Activated CD8-positive, alpha-beta memory T cell treated with anti-CD3 and anti-CD28 coated beads for 1 hour (primary cell): Measurements from ENCODE around the gene HEPN1.
A peak's percentile ranks its signal among the peaks of the same experiment; 100 is the strongest.

Experiments used
- DNase-seq, 2 donors: peaks; one replicate each; pipeline ENCODE4 v3.0.0-alpha.2; 2020; ENCODE audit warnings: low read depth in 1 of 2; ENCODE audit errors: extremely low read depth in 1 of 2

HEPN1 gene

DNA sequence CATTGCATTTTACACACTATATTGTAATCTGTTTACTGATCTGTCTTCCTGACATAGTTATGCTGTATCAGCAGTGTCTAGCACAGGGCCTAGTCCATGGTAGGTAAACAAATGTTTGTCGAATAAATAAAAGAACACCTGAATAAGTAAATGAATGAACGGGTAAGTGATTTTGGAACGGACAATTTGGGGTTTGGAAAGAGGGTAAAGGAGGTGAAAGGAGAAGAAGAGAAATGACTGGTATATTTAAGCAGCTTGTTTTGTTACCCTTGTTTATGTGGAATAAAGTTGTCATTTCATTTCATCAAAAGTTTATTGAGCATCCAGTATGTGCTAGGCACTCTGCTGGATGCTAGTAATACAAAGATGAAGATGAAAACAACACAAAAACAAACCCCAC lies at the start of gene HEPN1:
HEPN1 (plus strand) TSS at position 301 of the 400 bp plus-strand sequence.
- no peak for DNase-seq

DNA sequence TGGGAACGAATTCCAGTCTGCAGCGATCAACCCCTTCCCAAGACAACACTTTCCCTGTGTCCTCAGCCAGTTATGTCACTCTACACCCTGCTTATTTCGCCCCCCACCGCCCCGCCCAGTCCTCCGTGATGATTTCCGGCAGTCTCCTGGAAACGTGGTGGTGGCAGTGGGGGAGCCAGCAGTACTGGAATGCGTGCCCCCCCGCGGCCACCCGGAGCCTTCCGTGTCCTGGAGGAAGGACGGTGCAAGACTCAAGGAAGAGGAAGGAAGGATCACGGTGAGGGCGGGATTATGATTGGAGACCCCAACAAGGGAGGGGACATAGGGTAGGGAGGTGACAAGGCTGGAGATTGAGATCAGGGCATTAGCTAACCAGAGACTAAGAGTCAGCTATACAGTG lies 49.7 kb upstream of the HEPN1 start:
- no peak for DNase-seq

DNA sequence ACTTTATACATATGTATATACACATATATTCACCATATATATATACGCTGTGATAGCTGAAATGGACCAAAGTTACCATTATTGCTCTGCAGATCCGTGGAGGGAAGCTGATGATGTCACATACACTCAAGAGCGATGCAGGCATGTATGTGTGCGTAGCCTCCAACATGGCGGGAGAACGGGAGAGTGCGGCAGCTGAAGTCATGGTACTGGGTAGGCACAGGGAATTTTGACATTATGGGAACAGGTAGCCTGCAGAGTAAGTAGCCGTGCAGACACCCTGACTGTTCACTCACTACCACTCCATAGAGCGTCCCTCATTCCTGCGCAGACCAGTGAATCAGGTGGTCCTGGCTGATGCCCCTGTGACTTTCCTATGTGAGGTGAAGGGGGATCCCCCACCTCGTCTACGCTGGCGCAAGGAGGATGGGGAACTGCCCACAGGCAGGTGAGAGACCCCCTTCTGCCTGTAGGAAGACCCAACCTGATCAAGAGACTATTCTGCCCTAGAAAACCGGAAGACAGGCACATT lies 49.1 kb upstream of the HEPN1 start:
- DNase-seq = no peak

DNA sequence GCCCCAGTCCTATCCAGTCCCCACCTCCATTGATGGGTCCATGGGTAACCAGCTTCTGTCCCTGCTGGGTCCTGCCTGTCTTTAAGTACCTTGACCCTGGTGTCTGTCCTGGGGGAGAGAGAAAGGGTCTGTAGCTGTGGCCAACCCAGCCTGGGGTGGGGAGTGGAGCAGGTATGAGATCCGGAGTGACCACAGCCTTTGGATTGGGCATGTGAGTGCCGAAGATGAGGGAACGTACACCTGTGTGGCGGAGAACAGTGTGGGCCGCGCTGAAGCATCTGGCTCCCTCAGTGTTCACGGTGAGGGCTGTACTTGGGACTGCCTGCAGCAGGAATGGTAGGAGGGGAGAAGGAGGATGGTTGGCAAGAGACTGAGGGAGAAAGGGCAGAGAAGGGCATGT lies 48.6 kb upstream of the HEPN1 start:
- DNase-seq = no peak

DNA sequence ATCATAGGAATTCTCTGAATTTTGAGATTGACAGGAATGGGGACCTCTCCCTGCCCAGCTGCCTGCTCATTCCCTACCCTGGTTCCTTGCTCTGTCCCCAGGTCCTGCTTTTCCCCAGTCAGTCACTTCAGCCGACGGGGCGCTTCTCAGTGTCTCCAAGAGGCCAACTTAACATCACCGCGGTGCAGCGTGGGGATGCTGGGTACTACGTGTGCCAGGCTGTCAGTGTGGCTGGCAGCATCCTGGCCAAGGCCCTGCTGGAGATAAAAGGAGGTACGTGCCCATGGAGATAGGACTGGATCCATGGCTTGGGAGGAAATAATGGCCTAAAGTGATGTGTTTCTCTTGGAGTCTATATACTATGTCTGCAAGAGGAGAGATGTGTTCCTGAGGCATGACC lies 46.8 kb upstream of the HEPN1 start:
- DNase-seq = no peak

DNA sequence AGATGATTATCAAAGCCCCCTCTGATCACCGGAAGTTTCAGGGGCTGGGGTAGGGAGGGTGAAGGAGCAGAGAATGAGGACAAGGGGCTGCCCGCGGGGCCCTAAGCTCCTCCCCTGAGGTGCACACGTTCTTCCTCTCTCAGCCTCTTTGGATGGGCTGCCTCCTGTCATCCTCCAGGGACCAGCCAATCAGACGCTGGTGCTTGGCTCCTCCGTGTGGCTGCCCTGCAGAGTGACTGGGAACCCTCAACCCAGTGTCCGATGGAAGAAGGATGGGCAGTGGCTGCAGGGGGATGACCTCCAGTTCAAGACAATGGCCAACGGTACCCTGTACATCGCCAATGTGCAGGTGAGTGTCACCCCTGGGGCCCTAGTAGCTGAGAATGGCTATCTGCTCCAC lies 46.3 kb upstream of the HEPN1 start:
- no peak for DNase-seq

DNA sequence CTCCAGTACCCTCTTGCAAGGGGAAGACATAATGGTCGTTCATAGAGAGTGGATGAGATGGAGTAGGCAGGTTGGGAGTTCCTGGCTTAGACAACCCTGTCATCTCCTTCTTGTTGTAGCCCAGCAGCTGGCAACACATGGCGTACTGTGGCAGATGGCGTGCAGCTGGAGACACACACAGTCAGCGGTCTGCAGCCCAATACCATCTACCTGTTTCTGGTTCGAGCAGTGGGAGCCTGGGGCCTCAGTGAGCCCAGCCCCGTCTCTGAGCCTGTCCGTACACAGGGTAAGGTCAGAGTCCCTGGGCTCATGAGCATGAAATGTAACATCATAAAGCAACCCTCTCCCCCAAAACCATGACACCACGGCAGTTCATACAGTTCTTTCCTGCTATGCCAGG lies 45.1 kb upstream of the HEPN1 start:
- no peak for DNase-seq

DNA sequence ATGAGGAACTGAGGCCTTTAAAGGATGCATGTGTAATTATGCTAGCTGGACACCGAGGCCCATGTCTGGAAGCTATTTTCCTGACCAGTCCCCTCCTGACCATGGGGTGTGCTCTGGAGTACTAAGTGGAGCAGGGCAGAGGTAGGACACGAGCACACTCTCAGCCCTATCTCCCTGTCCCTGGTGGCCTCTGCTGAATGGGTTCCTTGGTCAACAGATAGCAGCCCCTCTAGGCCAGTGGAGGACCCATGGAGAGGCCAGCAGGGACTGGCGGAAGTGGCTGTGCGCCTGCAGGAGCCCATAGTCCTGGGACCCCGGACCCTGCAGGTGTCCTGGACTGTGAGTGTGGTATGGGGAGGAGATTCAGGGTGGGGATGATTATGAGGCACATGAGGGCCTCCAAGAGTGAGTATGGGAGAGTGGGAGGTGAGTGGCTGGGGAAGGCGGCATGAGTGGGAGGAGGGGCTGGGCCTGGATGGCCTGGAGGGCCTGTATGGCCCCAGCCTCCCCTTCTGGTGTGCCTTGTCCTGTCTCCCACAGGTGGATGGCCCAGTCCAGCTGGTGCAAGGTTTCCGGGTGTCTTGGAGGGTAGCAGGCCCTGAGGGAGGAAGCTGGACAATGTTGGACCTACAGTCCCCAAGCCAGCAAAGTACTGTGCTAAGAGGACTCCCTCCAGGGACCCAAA lies 44.3 kb upstream of the HEPN1 start:
- DNase-seq = no peak

DNA sequence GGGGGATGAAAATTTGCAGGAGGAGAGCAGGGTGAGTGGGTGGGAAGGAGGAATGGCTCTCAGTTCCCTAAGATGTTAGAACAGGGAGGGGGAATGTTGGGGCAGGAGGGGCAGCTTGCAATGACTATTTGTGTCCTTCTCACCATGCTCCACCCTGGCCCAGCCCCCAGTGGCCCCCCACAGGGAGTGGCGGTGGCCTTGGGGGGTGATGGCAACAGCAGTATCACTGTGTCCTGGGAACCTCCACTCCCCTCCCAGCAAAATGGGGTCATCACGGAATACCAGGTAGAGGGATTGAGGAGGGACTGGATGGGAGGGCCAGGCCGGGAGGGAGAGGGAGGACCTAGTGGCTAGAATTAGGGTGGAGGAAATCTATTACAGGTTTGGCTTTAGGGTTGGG lies 43.6 kb upstream of the HEPN1 start:
- no peak for DNase-seq

DNA sequence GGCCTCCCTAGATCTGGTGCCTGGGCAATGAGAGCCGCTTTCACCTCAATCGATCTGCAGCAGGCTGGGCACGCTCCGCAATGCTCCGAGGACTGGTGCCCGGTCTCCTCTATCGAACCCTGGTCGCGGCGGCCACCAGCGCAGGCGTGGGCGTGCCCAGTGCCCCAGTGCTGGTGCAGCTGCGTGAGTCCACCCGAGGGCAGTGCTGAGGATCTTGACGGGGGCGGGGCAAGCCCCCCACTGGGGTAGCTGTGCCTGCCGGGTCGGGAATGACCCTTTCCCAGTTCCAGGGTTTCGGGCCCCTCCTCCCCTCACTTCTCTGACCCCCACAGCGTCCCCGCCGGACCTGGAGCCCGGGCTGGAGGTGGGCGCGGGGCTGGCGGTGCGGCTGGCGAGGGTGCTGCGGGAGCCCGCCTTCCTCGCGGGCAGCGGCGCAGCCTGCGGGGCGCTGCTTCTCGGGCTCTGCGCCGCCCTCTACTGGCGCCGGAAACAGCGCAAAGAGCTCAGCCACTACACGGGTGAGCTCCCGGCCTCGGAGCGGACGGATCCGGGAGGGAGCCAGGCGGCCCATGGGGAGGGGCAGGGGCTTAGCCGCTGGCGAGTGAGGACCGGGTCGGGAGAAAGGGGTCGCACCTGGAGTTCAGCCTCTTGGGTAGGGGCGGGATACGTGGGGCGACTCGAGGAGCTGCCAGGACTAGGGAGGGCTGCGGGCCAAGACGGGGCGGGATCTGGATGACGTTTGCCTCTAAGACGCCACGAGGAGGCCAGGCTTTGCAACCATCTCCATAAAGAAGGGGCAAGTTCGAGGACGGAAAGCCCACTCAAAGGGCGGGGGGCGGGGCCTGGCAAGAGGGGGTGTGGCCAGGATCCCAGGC lies 42.9 kb upstream of the HEPN1 start:
- DNase-seq = peak; percentile 36 to 61

DNA sequence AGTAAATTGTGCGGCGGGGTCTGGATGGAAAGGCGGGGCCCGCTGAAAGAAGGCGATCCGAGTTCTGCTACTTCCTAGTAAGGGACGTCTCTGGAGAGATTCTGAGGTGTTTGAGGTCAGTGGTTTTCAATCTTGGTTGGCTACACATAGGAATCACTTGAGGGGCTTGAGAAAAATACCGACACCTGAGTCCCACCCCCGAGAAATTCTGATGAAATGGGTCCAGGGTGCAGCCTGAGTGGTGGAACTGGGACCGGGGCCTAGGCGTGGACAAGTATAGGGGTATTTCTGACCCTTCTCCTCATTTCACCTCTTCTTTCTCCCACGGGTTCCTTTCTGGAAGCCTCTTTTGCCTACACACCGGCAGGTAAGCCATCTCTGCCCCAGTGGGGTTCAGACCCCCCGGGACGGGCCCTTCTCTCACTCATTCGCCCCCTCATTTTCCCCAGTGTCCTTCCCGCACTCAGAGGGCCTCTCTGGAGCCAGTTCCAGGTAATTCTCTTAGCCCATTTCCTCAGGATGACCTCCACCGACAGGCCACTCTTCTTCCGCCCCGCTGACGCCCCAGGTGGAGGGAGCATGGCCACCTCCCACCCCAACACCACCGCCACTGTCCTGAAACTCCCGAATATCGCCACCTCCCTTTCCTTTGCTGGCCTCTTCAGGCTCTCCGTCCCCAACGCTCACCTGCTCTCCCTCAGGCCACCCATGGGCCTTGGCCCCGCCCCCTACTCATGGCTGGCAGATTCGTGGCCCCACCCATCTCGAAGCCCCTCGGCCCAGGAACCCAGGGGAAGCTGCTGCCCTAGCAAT lies 42.0 kb upstream of the HEPN1 start:
- DNase-seq = no peak

DNA sequence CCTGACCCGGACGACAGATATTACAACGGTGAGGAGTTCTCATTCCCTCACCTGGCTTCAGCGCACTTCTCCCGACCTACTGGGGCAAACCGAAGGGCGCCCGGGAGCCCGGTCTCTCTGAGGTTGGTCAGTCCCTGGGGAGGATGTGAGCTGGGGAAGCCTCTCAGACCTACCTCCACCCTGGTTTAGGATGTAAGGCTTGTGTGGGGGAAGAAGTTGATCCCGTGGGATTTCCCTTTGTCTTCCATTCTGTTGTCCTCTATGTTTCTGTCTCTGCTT lies 41.5 kb upstream of the HEPN1 start:
- DNase-seq = no peak

DNA sequence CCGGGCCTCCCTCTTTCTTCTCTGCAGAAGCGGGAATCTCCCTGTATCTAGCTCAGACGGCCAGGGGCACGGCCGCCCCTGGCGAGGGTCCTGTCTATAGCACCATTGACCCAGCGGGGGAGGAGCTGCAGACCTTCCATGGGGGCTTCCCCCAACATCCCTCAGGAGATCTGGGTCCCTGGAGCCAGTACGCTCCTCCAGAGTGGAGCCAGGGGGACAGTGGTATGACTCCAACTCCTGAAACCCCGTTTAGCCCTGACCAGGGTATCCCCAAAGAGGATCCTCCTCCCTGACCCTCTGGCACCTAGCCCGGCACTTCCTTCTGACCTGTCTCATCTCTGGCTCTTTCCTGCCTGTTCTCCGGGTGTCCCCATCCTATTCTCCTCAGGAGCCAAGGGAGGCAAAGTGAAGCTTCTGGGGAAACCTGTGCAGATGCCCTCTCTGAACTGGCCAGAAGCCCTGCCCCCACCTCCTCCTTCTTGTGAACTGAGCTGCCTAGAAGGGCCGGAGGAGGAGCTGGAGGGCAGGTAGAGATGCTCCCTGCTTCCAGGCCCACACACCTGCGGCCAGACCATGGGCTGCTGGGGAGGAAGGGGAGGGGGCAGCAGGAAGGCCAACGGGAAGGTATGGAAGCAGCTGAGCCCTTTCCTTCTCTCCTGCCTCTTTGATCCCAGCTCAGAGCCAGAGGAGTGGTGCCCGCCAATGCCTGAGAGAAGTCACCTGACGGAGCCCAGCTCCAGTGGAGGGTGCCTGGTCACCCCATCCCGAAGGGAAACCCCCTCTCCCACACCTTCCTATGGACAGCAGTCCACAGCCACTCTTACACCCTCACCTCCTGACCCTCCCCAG lies 40.9 kb upstream of the HEPN1 start:
- DNase-seq = no peak

DNA sequence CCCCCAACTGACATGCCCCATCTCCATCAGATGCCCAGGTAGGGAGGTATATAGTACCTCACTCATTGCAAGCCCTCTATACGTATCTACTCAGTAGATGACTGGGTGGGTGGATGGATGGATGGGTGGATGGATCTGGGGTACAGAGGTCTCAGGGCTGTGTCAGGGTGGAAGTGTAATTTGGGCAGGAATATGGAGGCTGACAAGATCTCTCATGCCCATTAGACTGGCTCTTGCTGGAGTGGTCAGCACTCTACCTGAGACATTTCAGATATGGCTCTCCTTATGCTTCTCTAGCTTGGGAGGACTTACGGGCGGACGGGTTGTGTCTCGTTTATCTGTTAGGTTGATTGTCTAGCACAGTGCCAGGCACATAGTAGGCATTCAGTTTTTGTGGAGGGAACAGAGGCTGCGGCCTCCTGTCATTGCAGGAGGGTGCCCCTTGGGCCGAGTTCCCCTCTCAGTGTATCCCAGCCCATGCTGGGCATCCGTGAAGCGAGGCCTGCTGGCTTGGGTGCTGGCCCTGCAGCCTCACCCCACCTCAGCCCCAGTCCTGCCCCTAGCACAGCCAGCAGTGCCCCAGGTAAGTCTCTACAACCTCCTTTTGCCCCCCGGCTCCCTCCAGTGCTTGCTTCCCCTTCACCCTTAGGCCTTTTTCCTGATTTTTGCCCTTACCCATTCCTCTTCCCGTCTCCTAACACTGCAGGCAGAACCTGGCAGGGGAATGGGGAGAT lies 40.1 kb upstream of the HEPN1 start:
- no peak for DNase-seq

DNA sequence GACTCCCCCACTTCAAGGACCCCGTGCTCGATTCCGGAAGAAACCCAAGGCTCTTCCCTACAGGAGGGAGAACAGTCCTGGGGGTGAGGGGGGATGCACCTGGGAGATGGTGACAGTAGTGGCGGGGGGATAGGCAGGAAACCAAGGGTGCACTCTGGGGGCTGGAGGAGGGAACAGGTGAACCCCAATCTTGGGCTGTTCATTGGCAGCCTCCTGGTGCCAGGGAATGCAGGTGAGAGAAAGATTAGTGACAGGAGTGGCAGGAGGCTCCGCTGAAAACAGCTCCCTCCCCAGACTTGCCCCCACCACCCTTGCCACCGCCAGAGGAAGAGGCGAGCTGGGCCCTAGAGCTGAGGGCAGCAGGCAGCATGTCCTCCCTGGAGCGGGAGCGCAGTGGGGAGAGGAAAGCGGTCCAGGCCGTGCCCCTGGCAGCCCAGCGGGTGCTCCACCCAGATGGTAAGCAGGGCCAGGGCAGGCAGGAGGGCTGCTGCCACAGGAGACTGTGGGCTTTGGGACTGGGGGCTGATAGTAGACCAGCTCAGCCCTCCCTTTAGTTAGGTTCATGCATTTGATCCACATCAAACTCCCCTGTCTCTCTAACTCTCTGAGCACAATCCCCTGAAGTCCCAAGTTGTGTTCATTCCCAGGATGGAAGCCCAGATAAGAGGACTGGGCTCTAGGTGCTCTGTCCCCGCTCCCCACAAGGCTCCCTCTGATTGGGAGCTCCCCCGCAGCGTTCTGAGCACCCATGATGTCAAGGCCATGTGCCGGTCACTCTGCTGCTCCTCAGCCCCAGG lies 39.4 kb upstream of the HEPN1 start:
- DNase-seq = no peak

DNA sequence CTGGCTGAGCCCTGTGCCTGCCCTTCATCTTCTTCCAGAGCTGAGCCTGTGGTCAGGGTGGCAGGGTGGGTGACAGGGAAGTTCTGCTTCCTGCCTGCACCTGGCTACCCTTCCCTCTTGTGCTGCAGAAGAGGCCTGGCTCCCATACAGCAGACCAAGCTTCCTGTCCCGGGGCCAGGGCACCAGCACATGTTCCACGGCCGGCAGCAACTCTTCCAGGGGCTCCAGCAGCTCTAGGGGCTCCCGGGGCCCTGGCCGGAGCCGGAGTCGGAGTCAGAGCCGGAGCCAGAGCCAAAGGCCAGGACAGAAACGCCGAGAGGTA lies 38.8 kb upstream of the HEPN1 start:
- DNase-seq = no peak

DNA sequence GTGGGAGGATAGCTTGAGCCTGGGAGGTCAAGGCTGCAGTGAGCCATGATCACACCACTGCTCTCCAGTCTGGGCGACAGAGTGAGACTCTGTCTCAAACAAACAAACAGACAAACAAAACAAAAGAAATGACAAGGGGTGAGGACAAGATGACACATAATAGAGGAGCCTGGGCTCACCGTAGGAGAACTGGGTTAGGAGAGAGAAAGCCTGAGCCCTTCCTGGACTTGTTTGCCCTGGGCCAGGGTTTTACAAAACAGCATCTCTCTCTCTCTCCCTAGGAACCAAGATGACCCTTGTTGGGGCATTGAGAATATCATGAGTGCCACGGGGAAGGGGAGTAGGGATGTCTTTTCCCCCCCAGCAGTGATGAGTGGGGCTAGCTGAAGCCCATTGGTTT lies 38.1 kb upstream of the HEPN1 start:
- DNase-seq = no peak

DNA sequence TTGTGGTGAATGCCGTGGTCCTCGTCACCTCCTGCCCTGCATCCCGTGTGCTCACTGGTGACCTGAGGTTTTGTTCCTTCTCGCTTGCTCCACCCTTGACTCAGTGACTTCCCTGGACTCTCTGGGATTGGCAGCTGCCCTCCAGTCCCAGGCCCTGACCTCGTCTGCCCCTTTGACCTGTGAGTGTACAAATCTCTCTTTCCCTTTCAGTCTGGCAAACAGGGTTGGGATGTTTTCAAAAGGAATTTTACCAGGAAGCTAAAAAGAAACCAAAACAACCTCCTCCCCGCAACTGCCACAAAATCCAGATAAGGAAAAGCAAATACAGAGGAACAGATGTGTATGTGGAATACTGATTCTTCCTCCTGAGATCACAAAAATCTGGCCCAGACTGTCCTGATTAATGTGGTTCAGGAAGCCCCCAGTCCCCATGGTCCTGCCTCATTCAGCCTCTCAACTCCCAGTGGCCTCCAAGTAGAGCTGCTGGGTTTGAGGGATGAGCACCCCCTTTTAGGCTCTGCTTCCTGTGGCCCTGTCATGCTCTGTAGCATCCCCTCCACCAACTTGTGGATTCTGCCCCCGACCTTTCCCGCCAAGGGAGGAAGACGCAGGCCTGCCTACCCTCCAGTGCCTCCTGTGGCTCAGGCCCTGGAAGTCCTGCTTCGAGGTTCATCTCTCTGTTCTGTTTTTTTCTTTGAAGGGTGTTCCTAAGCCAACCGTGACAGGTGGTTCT lies 36.5 kb upstream of the HEPN1 start:
- DNase-seq = no peak

DNA sequence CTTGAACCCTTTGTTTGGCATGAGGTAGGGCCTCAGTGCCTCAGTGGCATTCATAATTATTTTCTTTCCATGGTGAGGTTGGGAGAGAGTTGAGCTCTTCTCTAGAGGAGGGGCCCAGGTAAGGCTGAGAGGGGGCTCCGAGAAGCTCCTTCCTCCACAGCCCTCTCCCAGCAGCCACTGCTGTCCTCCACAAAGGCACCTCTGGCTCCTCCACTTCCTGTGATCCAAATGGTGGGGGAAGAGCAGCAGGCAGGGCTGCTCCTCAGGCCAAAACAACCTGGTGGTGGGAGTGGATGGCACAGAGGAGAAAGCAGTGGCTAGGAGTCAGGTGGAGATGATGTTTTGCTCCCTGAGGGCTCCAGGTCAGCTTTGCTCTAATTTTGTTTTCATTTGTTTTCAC lies 34.7 kb upstream of the HEPN1 start:
- DNase-seq = no peak
